Common myeloid progenitor, CD34-positive (primary cell): Measurements from ENCODE around the gene EZR.

Experiments
- CTCF ChIA-PET: fragments of 350-600 bp; sonication (Branson Sonifier 250); formaldehyde crosslinking; loops from one replicate; lab custom pipeline; 2021; ENCODE audit warnings: antibody characterized with exemption; lab: Charles Lee
- POLR2A ChIA-PET: fragments of 350-600 bp; sonication (Branson Sonifier 250); formaldehyde crosslinking; loops from one replicate; lab custom pipeline; 2021; ENCODE audit warnings: antibody characterized with exemption; lab: Charles Lee
- DNase-seq, 3 donors: peaks; one replicate each; pipeline versions ENCODE4 v3.0.0 to v3.0.0-alpha.2; 2013
- H3K27ac ChIP-seq, 2 experiments: 1 replicate in 1 of 2; 2 replicates in 1 of 2; pipeline ENCODE4 v1.7.0; 2013; ENCODE audit warnings: inconsistent platforms in 2 of 2, low read length in 2 of 2, mild to moderate bottlenecking in 2 of 2, low read depth in 1 of 2, moderate library complexity in 1 of 2; ENCODE audit not compliant: severe bottlenecking in 2 of 2, insufficient read depth in 1 of 2, poor library complexity in 1 of 2
- H3K27me3 ChIP-seq, 5 experiments: replicated peaks in 2 of 5; 1 replicate in 3 of 5; 2 replicates in 2 of 5; pipeline versions ENCODE4 v1.6.1 to v1.7.0; 2013; ENCODE audit warnings: low read length in 4 of 5, mild to moderate bottlenecking in 2 of 5, moderate library complexity in 2 of 5, inconsistent platforms in 1 of 5; ENCODE audit not compliant: insufficient read depth in 5 of 5, control insufficient read depth in 4 of 5
- H3K36me3 ChIP-seq, 4 experiments: 1 replicate in 2 of 4; 2 replicates in 2 of 4; pipeline versions ENCODE4 v1.6.1 to v1.7.0; 2013; ENCODE audit warnings: low read length in 3 of 4, control low read depth in 1 of 4, mild to moderate bottlenecking in 1 of 4; ENCODE audit not compliant: control insufficient read depth in 4 of 4, insufficient read depth in 4 of 4
- H3K4me1 ChIP-seq, 4 experiments: 1 replicate in 3 of 4; 2 replicates in 1 of 4; pipeline versions ENCODE4 v1.6.1 to v1.7.1; 2013; ENCODE audit warnings: low read length in 3 of 4, mild to moderate bottlenecking in 3 of 4, control low read depth in 1 of 4, inconsistent platforms in 1 of 4, moderate library complexity in 1 of 4; ENCODE audit not compliant: control insufficient read depth in 4 of 4, insufficient read depth in 4 of 4; ENCODE audit errors: control extremely low read depth in 1 of 4
- H3K4me3 ChIP-seq, 7 experiments: 1 replicate in 4 of 7; 2 replicates in 3 of 7; pipeline versions ENCODE4 v1.5.1 to v1.7.0; 2013; ENCODE audit warnings: mild to moderate bottlenecking in 7 of 7, low read length in 6 of 7, moderate library complexity in 6 of 7, inconsistent platforms in 2 of 7, low read depth in 2 of 7, control low read depth in 1 of 7; ENCODE audit not compliant: insufficient read depth in 4 of 7, control insufficient read depth in 1 of 7; ENCODE audit errors: extremely low read depth in 1 of 7
- H3K9me3 ChIP-seq, 5 experiments: 1 replicate in 4 of 5; 2 replicates in 1 of 5; pipeline versions ENCODE4 v1.6.1 to v1.7.1; 2013; ENCODE audit warnings: low read length in 4 of 5, mild to moderate bottlenecking in 2 of 5, inconsistent platforms in 1 of 5, low read depth in 1 of 5, moderate library complexity in 1 of 5; ENCODE audit not compliant: control insufficient read depth in 4 of 5, insufficient read depth in 2 of 5; ENCODE audit errors: control extremely low read depth in 1 of 5
- WGBS: methylation state at CpG from one replicate; pipeline ENCODE4 v1.1.5; 2013; ENCODE audit not compliant: insufficient coverage; 5-methylcytosine and 5-hydroxymethylcytosine counted together

EZR gene

GRCh38 chr6:158777510-158777909, 41.7 kb downstream of the EZR start:
- Histone ChIP-seq H3K27ac (no peak overlapping the region), H3K4me1 (no peaks in the 10 kb centered on the region), H3K4me3 (no peak overlapping the region), H3K27me3 (no peaks in the 10 kb centered on the region), H3K36me3 (peaks cover 24 to 90% (median 57%) of the 10 kb centered on the region in 4 experiments), H3K9me3 (no peaks in the 10 kb centered on the region)
- CTCF ChIA-PET = no interaction called here
- no peak for DNase-seq
- POLR2A ChIA-PET = no interaction called here
- 100% methylated on average over 2 of the region's 3 CpGs for WGBS

- H3K9me3 ChIP-seq = no peaks in the 10 kb centered on the region
- CTCF ChIA-PET = interaction anchor here (1.1 kb wide), 1 partner anchor 70 kb away, joined by 3 read pairs; no protein-coding TSS in a partner anchor
- H3K4me1 ChIP-seq = no peaks in the 10 kb centered on the region
- 91% methylated on average over 1 of the region's 2 CpGs for WGBS
- H3K27ac ChIP-seq = no peak overlapping the region
- no peak overlapping the region for H3K4me3 ChIP-seq
- DNase-seq = no peak
- POLR2A ChIA-PET = no interaction called here
- H3K36me3 ChIP-seq = peaks cover 24 to 90% (median 57%) of the 10 kb centered on the region in 4 experiments
- no peaks in the 10 kb centered on the region for H3K27me3 ChIP-seq
Observed at GRCh38 chr6:158776737-158777136, 42.4 kb downstream of the EZR start.

- peaks cover 21 to 90% (median 58%) of the 10 kb centered on the region in 4 experiments for H3K36me3 ChIP-seq
- no peak overlapping the region for H3K4me3 ChIP-seq
- H3K27ac ChIP-seq = no peak overlapping the region
- DNase-seq = no peak
- 94% methylated on average over 5 of the region's 5 CpGs for WGBS
- no peaks in the 10 kb centered on the region for H3K4me1 ChIP-seq
- ChIA-PET POLR2A (interaction anchor here (0.6 kb wide), 1 partner anchor 28 kb away, joined by 3 read pairs; no protein-coding TSS in a partner anchor), CTCF (interaction anchor here (0.7 to 1.6 kb wide), 2 partner anchors 10 kb away, joined by 3 to 4 read pairs; no protein-coding TSS in a partner anchor)
- no peaks in the 10 kb centered on the region for H3K27me3 ChIP-seq
- no peaks in the 10 kb centered on the region for H3K9me3 ChIP-seq
Observed at GRCh38 chr6:158775832-158776231, 43.3 kb downstream of the EZR start.

- CTCF ChIA-PET = interaction anchor here (0.7 to 1.6 kb wide), 4 partner anchors 9 to 113 kb away, joined by 3 to 4 read pairs (median 4); no protein-coding TSS in a partner anchor
- Histone ChIP-seq H3K4me1 (no peaks in the 10 kb centered on the region), H3K9me3 (no peaks in the 10 kb centered on the region), H3K27me3 (no peaks in the 10 kb centered on the region), H3K27ac (no peak overlapping the region), H3K36me3 (peaks cover 20 to 88% (median 62%) of the 10 kb centered on the region in 4 experiments), H3K4me3 (no peak overlapping the region)
- WGBS = 100% methylated on average over 6 of the region's 17 CpGs
- POLR2A ChIA-PET = no interaction called here
- DNase-seq = no peak
Observed at GRCh38 chr6:158774717-158775449, 44.3 kb downstream of the EZR start.

GRCh38 chr6:158773581-158774449, 45.4 kb downstream of the EZR start:
- Histone ChIP-seq H3K4me1 (no peaks in the 10 kb centered on the region), H3K27me3 (no peaks in the 10 kb centered on the region), H3K9me3 (no peaks in the 10 kb centered on the region), H3K36me3 (peaks cover 24 to 94% (median 69%) of the 10 kb centered on the region in 4 experiments), H3K27ac (no peak overlapping the region), H3K4me3 (no peak overlapping the region)
- DNase-seq = no peak
- ChIA-PET POLR2A (interaction anchor here (0.6 kb wide), 2 partner anchors 32 to 43 kb away, joined by 4 to 6 read pairs; no protein-coding TSS in a partner anchor), CTCF (interaction anchor here (1.3 to 1.4 kb wide), 2 partner anchors 70 to 112 kb away, joined by 3 to 4 read pairs; no protein-coding TSS in a partner anchor)
- 96% methylated on average over 21 of the region's 21 CpGs for WGBS

GRCh38 chr6:158772851-158773371, 46.3 kb downstream of the EZR start:
- H3K36me3 ChIP-seq = peaks cover 22 to 96% (median 75%) of the 10 kb centered on the region in 4 experiments
- H3K4me3 ChIP-seq = no peak overlapping the region
- CTCF ChIA-PET = interaction anchor here (1.2 to 1.7 kb wide), 3 partner anchors 16 to 198 kb away, joined by 3 to 4 read pairs (median 3); no protein-coding TSS in a partner anchor
- WGBS = 97% methylated on average over 3 of the region's 6 CpGs
- POLR2A ChIA-PET = no interaction called here
- no peak overlapping the region for H3K27ac ChIP-seq
- H3K27me3 ChIP-seq = no peaks in the 10 kb centered on the region
- no peak for DNase-seq
- no peaks in the 10 kb centered on the region for H3K9me3 ChIP-seq
- no peaks in the 10 kb centered on the region for H3K4me1 ChIP-seq
